Subcutaneous abdominal adipose tissue (tissue), 5 donors: ENCODE data around the gene RGS3.
A peak's percentile ranks its signal among the peaks of the same experiment; 100 is the strongest.

Experiments used
- H3K27ac ChIP-seq: one replicate; pipeline ENCODE4 v1.7.0; 2013; ENCODE audit warnings: low read depth, mild to moderate bottlenecking, inconsistent platforms, low read length, moderate library complexity
- H3K27me3 ChIP-seq, 5 donors: one replicate each; pipeline ENCODE4 v1.7.0; 2013; ENCODE audit warnings: low read length in 5 of 5, inconsistent platforms in 1 of 5; ENCODE audit not compliant: control insufficient read depth in 5 of 5, insufficient read depth in 4 of 5
- H3K36me3 ChIP-seq, 5 donors: one replicate each; pipeline ENCODE4 v1.7.0; 2013; ENCODE audit warnings: low read length in 5 of 5; ENCODE audit not compliant: control insufficient read depth in 5 of 5, insufficient read depth in 5 of 5
- H3K4me1 ChIP-seq, 5 donors: one replicate each; pipeline ENCODE4 v1.7.0; 2013; ENCODE audit warnings: low read length in 5 of 5, mild to moderate bottlenecking in 3 of 5, moderate library complexity in 1 of 5; ENCODE audit not compliant: control insufficient read depth in 5 of 5, insufficient read depth in 5 of 5
- H3K4me3 ChIP-seq, 5 donors: one replicate each; pipeline ENCODE4 v1.7.0; 2013; ENCODE audit warnings: low read length in 5 of 5, low read depth in 1 of 5
- H3K9ac ChIP-seq, 5 donors: one replicate each; pipeline ENCODE4 v1.7.0; 2013; ENCODE audit warnings: low read length in 5 of 5, mild to moderate bottlenecking in 4 of 5, moderate library complexity in 3 of 5
- H3K9me3 ChIP-seq, 5 donors: one replicate each; pipeline ENCODE4 v1.7.0; 2013; ENCODE audit warnings: low read length in 5 of 5; ENCODE audit not compliant: control insufficient read depth in 5 of 5
- donor health status: healthy.
- donor health status: healthy.
- donor health status: healthy.
- donor health status: healthy.
- donor health status: healthy.

RGS3 gene

GRCh38 chr9:113538701-113539430, 75.3 kb downstream of the RGS3 start:
- H3K4me1 ChIP-seq: peaks cover 5 to 72% (median 53%) of the 10 kb centered on the region in 5 donors
- peak overlapping the region; percentile 37 for H3K27ac ChIP-seq
- peak overlapping the region in 1 of 5 donors; percentile 30 for H3K9ac ChIP-seq
- no peaks in the 10 kb centered on the region for H3K27me3 ChIP-seq
- H3K9me3 ChIP-seq: no peaks in the 10 kb centered on the region
- peak overlapping the region in 3 of 5 donors; percentile 1 to 41 (median 25) for H3K4me3 ChIP-seq
- H3K36me3 ChIP-seq: peaks cover 0 to 67% (median 39%) of the 10 kb centered on the region in 5 donors

- Histone ChIP-seq H3K9ac (no peak overlapping the region), H3K36me3 (peaks cover 0 to 67% (median 44%) of the 10 kb centered on the region in 5 donors), H3K4me1 (peaks cover 5 to 74% (median 52%) of the 10 kb centered on the region in 5 donors), H3K27ac (no peak overlapping the region), H3K27me3 (no peaks in the 10 kb centered on the region), H3K4me3 (no peak overlapping the region), H3K9me3 (no peaks in the 10 kb centered on the region)
These were observed 76.9 kb downstream of the RGS3 start for GRCh38 chr9:113540466-113540865.

GRCh38 chr9:113541019-113541900, 77.7 kb downstream of the RGS3 start:
- H3K27me3 ChIP-seq: no peaks in the 10 kb centered on the region
- H3K36me3 ChIP-seq: peaks cover 0 to 67% (median 46%) of the 10 kb centered on the region in 5 donors
- no peak overlapping the region for H3K4me3 ChIP-seq
- no peaks in the 10 kb centered on the region for H3K9me3 ChIP-seq
- peaks cover 5 to 73% (median 44%) of the 10 kb centered on the region in 5 donors for H3K4me1 ChIP-seq
- no peak overlapping the region for H3K27ac ChIP-seq
- H3K9ac ChIP-seq: peak overlapping the region in 1 of 5 donors; percentile 16

GRCh38 chr9:113542006-113542405, 78.5 kb downstream of the RGS3 start:
- Histone ChIP-seq H3K9me3 (no peaks in the 10 kb centered on the region), H3K27me3 (no peaks in the 10 kb centered on the region), H3K36me3 (peaks cover 0 to 60% (median 42%) of the 10 kb centered on the region in 5 donors), H3K9ac (peak overlapping the region in 1 of 5 donors; percentile 38), H3K4me3 (no peak overlapping the region), H3K4me1 (peaks cover 3 to 73% (median 37%) of the 10 kb centered on the region in 5 donors), H3K27ac (no peak overlapping the region)

- H3K27me3 ChIP-seq: no peaks in the 10 kb centered on the region
These were observed 79.2 kb downstream of the RGS3 start for GRCh38 chr9:113542741-113543140.

GRCh38 chr9:113543296-113543981, 79.9 kb downstream of the RGS3 start:
- Histone ChIP-seq H3K27me3 (no peaks in the 10 kb centered on the region), H3K36me3 (peaks cover 0 to 49% (median 35%) of the 10 kb centered on the region in 5 donors), H3K27ac (no peak overlapping the region), H3K4me3 (no peak overlapping the region), H3K4me1 (peaks cover 0 to 73% (median 32%) of the 10 kb centered on the region in 5 donors), H3K9me3 (no peaks in the 10 kb centered on the region), H3K9ac (no peak overlapping the region)

More at GRCh38 chr9:113542741-113543140, 79.2 kb downstream of the RGS3 start:
- Histone ChIP-seq H3K27ac (no peak overlapping the region), H3K36me3 (peaks cover 0 to 52% (median 39%) of the 10 kb centered on the region in 5 donors), H3K9me3 (no peaks in the 10 kb centered on the region), H3K4me1 (peaks cover 3 to 73% (median 32%) of the 10 kb centered on the region in 5 donors), H3K9ac (no peak overlapping the region), H3K4me3 (no peak overlapping the region)

GRCh38 chr9:113543982-113544303, 80.4 kb downstream of the RGS3 start:
- H3K9me3 ChIP-seq: no peaks in the 10 kb centered on the region
- no peak overlapping the region for H3K9ac ChIP-seq
- peaks cover 0 to 44% (median 35%) of the 10 kb centered on the region in 5 donors for H3K36me3 ChIP-seq
- H3K27me3 ChIP-seq: no peaks in the 10 kb centered on the region
- peaks cover 2 to 73% (median 32%) of the 10 kb centered on the region in 5 donors for H3K4me1 ChIP-seq
- no peak overlapping the region for H3K4me3 ChIP-seq
- H3K27ac ChIP-seq: no peak overlapping the region

GRCh38 chr9:113545068-113545467, 81.5 kb downstream of the RGS3 start:
- Histone ChIP-seq H3K9me3 (no peaks in the 10 kb centered on the region), H3K4me3 (no peak overlapping the region), H3K4me1 (peaks cover 3 to 79% (median 34%) of the 10 kb centered on the region in 5 donors), H3K9ac (no peak overlapping the region), H3K27me3 (no peaks in the 10 kb centered on the region), H3K27ac (no peak overlapping the region), H3K36me3 (peaks cover 0 to 38% (median 31%) of the 10 kb centered on the region in 5 donors)

GRCh38 chr9:113546566-113546965, 83.0 kb downstream of the RGS3 start:
- no peaks in the 10 kb centered on the region for H3K9me3 ChIP-seq
- H3K36me3 ChIP-seq: peaks cover 0 to 24% (median 23%) of the 10 kb centered on the region in 5 donors
- no peak overlapping the region for H3K9ac ChIP-seq
- no peak overlapping the region for H3K4me3 ChIP-seq
- H3K4me1 ChIP-seq: peaks cover 3 to 67% (median 33%) of the 10 kb centered on the region in 5 donors
- no peak overlapping the region for H3K27ac ChIP-seq
- no peaks in the 10 kb centered on the region for H3K27me3 ChIP-seq
